GM21515 (cell line): ENCODE data around the gene HOXD9.

Experiments used
- ATAC-seq: cut with Tn5 transposase; IDR thresholded peaks from one replicate; pipeline ENCODE4 v1.9.1; 2021; ENCODE audit not compliant: unreplicated experiment

The HOXD9 gene

DNA sequence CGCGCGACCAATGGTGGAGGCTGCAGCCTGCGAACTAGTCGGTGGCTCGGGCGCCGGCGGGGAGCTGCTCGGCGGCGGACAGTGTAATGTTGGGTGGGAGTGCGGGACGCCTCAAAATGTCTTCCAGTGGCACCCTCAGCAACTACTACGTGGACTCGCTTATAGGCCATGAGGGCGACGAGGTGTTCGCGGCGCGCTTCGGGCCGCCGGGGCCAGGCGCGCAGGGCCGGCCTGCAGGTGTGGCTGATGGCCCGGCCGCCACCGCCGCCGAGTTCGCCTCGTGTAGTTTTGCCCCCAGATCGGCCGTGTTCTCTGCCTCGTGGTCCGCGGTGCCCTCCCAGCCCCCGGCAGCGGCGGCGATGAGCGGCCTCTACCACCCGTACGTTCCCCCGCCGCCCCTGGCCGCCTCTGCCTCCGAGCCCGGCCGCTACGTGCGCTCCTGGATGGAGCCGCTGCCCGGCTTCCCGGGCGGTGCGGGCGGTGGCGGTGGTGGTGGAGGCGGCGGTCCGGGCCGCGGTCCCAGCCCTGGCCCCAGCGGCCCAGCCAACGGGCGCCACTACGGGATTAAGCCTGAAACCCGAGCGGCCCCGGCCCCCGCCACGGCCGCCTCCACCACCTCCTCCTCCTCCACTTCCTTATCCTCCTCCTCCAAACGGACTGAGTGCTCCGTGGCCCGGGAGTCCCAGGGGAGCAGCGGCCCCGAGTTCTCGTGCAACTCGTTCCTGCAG is at the start of gene HOXD9:
Gene HOXD9 (plus strand): TSS at position 37 of the 728 bp plus-strand sequence. CDS start 50 bp downstream, at position 87.
- no peak for ATAC-seq

DNA sequence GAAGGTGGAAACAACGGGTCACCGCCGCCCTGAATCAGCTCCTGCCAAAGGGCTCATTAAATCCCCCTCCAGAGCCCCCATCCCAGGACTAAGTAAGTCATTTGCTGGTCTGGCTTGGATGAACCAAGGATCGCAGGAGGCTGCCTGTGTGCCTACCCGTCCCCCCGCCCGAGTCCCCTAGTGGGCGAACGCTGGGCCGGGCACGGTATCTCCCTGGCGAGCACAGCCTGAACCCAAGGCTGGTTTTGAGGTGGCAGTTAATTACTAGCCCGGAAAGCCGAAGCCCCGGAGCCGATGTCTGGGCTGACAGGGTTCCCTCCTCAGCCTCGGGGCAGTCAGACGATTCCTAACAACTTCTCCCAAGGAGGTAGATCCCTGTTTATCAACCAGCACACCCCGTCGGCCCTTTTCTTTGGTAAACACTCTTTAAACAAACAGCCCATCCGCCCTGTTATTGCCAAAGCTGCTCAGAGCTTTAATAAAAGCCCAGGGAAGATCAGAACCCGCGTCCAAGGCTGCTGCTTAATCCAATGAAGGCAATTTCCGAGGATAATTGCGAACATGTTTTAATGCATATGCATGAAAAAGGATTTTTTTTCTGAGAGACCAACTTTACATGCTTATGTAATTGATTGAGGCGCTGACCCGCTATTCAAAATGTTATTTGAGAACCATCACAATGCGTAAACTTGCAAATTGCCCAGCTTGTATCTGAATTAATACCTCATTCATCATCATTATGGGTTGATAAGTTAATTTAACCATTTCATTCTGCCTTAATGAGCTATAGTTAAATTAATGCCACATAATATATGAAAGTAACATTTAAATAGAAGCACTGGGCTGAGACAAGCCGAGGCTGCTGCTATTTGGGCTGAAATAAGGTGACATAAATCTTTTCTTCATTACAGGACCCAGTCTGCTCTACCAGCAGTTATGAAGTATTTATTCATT is 49.3 kb upstream of the HOXD9 start:
- no peak for ATAC-seq

DNA sequence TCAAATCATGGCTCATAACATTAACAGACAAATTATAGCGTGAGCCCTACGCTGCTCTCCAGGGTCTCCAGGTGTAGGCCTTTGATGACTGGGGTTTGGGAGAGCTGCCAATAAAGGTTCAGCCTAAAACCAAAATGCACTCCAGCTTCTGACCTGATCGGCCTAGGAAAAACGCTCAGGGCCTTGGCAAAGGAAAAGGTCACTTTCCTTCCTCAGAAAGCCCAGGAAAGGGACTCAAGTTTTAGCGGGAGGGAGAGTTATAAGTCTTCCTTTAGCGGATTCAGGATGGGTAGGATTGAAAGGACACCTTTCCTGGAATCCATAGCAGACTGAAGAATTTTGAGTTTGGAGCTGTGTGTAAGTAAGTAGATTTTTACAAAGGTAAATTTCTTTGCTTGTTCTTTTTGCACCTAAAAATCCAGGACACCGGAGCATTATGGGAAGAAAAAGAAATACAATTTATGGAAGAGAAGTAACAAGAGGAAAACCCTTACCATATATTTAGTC is 47.5 kb upstream of the HOXD9 start:
- ATAC-seq = no peak

DNA sequence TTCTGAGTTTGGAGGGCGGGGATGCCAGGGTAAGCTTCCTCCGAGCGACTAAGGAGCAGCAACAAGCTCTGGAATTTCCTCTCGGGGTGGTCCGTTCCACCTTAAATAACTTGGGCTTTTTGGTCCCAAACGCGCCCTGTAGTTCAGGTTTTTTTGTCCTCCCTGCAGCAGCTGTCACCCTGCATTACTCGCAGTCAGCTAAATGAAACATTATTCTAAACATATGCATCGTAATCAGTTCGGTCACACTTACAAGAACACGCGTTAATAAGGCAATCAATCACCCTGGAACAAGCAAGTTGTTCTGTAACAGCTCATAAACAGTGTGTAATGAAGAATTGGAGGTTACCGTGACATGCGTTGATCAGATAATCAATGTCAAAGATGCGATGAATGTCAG is 47.0 kb upstream of the HOXD9 start:
- no peak for ATAC-seq

DNA sequence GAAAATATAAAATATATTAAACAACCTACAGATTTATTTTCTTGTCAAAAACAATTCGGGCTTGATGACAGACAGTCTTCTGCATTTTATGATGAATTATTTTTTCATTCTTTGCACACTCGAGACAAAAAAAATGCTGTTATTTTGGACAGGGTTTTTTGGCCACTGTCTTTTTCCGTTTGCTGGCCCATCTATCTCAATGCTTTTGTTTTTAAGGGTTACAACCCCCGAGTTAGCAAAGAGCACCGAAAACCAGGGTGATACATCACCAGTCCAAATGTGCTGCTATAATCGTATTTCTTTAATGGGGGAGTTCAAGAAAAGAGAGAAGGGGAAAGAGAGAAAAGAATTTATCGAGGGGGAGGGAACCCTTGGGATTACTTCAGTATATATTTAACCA is 46.5 kb upstream of the HOXD9 start:
- ATAC-seq = no peak

DNA sequence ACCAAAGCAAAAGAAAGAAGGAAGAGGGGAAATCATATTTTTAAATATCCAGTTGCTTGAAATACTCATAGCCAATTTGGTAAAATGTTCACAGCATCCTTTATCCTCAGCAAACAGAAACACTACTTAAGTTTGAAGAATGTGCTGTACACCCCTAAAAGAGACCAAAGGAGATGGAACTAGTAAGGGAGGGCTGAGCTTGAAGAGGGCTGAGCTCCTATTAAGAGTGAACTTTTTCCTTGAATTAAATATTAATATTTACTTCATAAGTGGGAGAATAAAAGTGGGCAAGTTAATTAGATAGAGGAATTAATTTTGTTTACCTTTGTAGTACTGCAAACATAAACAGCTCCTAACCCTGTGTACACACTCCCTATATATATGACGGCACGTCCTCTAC is 45.7 kb upstream of the HOXD9 start:
- ATAC-seq = no peak

DNA sequence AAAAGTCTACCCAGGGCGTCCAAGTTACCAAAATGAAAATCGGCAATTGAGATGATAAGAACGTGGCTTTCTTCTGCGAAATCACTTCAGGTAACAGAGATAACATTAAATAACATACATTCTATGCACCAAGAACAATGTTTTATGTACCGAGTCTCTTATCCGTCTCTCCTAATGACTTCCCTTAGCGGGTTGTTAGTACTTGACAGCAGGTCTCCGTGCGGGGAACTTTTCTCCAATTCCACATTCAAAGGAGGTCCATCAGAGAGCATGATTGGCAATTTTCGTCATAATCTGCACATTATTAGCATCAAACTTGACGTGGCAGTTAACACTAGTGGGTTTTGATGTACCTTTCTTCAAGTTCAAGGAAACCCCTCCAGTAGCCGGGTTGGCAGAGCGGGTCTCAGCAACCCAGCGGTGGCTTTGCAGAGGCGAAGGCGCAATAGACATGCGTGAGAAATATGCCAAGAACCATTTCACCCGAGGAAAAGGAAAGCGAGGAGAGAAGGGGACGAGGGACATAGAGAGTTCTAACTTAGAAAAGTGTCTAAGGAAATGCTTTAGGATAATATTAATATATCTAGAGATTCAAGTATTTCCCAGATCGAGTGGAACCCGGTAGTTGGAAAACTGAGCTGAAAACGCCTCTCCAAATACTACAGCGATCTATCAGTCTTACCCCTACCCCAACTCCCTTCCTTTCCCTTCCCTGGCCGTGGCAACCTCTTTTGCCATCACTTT is 43.8 kb upstream of the HOXD9 start:
- ATAC-seq = no peak

DNA sequence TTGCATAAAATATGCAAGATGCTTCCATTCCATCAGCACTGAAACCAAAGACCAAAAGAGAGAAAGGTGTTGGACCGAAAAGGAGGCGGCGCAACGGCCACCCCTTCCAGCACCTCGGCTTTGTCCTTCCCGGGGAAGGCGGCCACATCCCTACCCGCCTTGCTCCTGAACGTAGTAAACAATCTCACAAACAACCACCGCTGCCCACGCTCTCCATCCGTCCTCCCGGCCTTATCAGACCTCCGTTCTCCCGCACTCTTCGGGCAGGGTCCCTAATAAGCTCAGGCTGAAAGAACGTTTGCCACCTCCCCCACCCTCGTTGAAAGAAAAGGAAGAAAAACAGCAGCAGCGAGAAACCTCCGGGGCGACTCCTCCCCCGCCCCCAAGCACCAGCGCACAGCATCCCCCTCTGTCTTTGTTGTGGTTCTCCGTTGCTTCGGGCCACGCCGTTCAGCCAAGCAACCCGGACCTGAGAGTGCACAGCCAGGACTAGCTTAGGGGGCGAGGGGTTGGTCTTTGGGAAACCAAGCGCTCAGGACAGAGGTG is 43.2 kb upstream of the HOXD9 start:
- ATAC-seq = no peak

DNA sequence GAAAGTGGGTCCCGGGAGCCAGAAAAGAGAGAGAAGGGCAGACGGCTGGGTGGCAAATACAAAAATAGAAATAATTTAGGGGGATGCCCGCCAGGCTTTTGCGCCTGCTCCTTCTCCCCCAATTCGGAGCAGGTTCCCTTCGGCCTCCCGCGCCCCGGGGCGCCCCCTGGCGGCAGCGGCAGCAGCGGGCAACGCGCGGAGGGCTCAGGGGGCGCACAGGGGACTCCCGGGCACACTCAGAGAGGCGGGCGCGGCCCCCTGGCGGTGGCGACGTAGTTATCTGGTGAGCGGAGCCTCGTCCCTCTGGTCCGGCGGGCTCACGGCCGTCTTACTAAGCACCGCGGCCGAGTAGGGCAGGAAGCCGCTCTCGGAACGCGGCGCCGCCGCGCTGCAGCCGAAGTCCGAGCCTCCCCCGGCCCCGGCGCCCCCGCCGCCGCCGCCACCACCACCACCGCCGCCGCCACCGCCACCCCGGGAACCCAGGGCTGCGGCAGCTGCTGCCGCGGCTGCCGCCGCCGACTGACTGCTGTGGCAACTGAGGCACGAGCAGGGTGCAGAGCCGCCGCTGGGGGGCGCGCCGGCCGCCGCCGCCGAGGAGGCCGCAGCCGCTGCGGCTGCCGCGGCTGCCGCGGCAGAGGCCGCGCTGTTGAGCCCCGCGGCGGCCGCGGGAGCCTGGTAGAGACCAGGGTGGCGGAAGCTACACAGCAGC is 42.5 kb upstream of the HOXD9 start:
- no peak for ATAC-seq

DNA sequence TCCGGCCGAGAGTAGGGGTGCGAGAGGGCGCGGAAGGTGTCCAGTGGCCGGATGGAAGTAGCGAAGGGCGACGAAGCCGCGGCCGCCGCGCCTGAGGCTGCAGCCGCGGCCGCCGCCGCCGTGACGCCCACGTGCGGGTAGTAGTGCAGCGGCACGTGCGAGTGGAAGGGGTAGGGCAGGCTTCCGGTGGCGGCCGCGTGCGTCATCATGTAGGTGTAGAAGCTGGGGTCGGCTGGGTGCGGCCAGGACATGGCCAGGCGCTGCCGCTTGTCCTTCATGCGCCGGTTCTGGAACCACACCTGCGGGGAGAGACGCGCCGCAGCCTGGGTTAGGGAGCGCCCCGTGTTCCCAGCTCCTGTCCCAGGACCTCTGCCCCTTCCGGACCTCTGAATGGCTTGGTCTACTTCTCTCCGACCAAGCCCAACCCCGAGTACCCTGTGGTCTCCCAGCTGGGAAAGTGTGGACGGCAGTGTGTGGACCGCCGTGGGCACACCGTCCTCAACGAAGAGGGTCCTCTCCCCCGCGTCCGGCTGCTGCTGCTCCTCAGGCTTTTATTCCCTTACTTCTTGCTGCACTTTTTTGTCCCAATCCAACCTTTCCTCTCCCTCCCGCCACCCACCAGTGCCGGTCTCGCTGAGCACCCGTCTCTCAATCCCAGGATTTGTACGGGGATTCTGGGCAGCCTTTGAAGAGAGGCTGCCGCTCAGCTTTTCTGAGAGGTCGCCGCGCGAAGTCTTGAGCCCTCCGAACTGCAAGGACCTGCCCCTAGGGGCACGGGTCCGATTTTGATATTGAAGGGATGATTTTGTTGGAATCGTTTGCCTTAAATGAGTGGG is 41.8 kb upstream of the HOXD9 start:
- ATAC-seq = no peak

DNA sequence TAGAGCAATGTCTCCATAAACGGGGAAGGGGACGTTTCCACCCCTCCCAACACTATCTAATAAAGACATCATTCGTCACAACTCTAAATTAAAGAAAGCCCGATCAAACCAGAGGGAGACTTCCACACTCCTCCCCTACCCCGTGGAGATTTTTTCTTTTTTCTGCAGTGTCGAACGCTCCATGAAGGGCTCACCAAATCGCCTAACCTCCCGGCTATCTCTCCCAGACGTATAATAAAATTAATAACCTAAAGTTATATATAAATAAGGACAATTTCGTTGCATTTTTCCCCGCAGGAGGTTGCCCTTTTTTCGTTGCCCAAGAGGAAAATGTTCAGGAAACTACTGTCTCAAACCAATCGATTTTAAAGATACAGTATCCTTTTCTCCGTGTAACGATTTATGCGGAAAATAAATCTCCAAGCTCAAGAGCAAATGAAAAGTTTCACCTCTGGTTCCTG is 41.1 kb upstream of the HOXD9 start:
- no peak for ATAC-seq

DNA sequence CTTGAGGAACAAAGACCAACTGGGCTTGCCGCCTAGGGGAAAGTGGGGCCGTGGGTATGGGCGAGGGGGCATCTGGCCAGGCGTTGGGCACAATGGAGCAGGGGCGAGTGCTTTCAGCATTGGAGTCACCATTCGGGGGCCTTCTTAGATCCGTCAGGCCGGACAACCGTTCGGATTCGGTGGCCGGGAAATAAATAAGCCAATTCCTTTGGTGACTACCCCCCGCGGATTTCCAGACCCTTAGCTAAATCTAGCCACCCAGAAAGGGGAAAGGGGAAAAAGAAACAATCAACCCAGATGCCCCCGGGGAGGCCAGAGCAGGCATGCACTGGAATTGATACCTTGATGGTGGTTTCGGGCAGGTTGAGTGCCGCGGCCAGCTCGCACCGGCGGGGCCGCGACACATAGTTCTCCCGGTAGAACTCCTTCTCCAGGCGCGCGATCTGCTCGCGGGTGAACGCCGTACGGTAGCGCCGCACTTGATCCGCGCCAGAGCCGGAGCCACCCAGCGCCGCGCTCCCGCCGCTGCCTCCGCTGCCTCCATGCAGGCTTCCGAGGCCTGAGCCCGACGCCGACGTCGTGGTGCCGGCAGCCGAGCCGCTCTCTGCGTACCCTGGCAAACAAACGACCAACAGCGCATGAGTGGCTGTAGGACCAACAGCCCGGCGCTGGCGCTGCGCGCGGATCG is 40.5 kb upstream of the HOXD9 start:
- ATAC-seq = no peak

DNA sequence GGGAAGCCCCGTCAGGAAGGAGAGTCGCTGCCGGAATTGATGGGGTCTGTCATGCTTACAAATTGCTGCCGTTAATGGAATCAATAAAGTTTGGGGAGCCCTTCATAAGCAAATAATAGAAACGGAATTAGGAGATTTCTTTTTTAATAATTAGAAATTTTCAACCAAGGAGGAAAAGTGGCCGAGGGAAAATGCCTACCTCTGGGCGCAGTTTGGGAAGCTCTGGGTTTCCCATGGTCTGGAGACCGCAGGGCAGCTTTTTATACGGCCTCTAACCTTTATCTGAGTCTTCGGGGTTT is 40.0 kb upstream of the HOXD9 start:
- ATAC-seq = no peak

DNA sequence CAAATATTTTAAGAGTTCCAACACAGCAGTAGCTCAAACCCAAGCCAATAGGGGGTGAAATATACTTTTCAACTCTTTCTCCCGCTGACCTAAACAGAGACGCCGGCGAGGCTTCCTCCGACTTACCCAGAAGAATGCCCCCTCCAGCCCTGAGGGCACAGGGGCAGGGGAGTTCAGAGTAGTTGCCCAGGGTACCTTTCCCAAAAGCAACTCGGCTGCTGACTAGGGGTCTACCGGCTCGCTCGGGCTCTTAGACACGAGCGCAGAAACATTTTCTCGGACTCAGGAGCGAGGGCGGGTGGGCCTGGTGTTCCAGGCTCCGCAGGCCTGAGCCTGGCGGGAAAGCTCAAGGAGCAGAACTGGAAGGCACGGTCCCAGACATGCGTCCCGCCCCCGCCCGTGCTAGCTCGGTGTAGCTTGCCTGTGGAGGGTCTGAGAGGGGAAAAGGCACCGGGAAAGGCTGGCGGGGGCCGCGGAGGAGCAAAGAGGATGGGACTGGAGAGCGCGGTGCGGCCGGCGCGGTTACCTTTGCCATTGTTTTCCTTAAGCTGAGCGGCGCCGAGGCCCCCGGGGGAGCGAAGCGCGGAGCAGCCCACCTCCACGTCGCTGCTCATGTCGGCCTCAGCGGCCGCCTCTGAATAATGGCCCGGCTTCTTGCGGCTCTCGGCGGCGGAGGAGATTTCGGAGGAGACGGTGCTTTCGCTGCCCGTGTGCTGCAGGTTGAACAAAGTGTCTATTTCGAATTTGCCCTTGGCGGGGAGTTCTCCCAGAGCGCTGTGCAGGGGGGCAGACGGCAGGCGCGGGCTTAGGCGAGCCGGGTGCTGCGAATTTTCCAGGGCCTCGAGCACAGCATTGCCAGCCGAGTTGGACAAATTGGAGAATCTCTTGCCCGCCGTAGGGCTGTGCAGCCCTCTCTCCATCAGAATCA is 39.4 kb upstream of the HOXD9 start:
- ATAC-seq = no peak

DNA sequence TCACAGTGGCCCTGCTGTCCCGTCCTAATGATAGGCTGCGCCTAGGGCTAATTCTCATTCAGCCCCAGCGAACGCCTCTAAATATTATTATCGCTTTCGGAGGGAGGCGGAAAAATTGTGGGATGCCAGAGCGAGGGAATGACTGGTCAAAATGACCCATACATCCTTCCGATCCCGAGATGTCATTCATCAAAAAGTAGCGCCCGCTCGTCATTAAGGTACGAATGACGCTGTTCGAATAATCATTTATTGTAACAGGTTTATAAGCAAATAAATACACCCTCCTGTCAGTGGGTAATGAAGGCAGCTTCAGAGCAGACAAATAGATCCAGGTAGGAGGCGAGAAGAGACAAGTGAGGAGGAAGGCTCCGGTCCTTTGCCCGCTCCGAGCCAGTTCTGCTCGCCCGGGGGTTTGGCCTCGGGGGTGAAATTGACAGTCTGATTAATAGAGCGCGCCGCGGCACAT is 38.7 kb upstream of the HOXD9 start, which contains the start of gene EVX2:
Gene EVX2 (minus strand): TSS at position 167 of the 466 bp plus-strand sequence. CDS start 186 bp downstream, outside the sequence.
- no peak for ATAC-seq

DNA sequence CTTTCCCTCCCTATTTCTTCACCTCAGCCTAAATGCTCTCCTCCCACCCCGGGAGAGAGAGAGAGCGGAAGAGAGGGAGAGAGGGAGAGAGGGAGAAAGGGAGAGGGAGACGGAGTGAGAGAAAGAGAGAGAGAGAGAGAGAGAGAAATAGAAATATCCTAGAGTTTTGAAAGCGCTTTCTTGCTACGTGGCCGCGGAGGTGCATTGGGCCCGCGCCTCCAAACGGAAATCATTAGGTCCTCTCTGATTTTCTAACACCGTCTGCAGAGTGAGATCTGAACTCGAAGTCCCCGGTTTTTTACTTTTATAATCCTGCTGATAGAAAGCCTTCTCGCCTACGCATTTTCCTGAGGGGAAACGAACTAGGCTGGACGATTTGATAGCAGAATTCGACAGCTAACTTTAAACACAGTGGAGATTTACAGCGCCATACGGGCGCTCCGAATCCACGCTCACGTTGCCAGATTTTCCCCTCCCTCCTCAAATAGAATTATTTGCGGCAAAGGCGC is 37.9 kb upstream of the HOXD9 start:
- ATAC-seq = no peak

DNA sequence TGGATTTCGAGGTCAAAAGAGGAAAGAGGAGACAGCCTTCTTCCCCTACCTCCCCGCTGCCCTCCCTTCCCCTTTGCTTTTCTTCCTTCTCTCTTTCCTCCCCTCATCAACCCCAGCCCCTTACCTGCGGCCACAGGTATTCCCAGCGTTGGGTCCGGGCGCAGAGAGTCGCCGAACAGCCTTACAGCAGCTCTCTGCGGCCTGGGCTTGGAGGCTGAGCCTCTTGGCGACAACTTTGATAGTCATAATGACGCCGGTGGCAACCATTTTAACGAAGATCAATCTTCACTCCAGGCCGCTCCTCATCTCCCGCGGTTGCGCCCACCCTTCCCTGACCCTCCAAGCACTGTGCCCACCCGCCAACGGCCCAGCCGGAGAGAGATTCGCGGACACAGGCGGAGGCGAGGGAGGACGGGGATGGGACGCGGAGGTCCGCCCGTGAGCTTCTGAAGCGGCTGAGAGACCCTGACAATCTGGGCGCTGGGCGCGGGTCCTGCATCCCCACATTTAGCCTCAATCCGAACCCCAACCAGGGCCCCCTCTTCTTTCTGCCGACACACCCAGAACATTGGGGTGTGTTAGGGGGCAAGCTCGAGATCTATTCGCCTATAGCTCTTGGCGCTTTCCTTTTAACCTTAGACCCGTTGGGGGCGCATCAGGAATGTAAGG is 37.3 kb upstream of the HOXD9 start:
- ATAC-seq = no peak
